ENCODE data around the gene TTC39C.
"Not testable (repeated sequence)": the region's sequence is repeated elsewhere in the genome, so short reads cannot be mapped to it uniquely, and the experiment has no call there.

TTC39C gene

DNA sequence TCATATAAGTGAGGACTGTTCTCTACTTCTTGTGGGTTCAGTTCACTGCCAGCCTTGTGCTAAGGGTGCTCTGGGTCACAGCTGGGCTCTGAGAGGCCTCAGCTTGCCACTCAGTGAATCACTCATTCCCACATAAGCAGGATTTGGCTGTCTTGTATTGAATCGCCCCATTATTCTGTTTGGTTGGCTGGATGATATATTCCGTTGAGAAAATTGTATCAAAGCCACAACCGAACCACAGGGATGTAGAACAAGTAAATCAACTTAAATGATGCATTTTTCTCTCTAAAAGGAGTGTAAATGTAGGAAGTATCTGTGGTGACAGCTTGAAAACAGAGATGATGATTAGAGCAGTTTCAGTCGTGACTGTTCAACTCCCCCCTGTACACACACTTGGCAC, 39.6 kb downstream of the TTC39C start:
- DNase-seq (ENCODE audit: low read depth in 3 of 3): no peak

DNA sequence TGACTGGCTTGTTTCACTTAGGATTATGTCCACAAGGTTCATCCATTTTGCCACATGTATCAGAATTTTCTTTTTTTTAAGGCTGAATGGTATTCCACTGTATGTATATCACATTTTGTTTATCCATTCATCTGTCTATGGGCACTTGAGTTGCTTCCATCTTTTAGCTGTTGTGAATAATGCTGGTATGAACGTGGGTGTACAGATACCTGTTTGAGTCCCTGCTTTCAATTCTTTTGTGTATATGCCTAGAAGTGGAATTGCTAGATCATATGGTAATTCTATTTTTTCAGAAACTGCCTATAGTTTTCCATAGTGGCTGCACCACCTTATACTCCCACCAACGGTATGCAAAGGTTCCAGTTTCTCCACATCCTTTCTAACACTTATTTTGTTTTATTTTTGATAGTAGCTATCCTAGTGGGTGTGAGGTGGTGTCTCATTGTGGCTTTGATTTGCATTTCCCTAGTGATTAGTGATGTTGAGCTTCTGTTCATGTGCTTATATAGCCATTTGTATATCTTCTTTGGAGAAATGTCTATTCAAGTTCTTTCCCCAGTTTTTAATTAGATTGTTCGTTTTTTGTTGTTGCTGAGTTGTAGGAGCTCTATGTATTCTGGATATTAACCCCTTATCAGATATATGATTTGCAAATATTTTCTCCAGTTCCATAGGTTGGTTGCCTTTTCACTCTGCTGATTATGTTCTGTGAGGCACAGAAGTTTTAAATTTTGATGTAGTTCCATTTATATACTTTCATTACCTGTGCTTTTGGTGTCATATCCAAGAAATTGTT, 40.7 kb downstream of the TTC39C start:
- no peak for DNase-seq (ENCODE audit: low read depth in 3 of 3)

DNA sequence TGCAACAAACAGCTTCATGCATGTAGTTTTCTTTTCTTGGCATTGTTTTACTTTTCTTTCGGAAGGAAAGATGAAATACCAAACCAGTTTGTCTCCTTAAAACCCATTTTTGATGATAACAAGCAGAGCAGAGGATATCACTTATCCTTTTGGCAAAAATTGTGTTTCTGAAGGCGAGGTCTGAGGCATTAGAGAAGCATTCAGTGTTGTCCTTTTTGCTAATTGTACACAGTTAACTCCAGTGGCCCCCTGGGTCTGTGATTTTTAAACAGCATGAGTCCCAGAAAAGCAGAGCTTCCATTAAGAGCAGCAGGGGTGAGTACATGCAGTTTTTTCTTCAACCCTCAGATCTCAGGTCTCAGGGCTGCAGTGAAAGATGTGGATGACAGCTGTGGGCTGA, 41.3 kb downstream of the TTC39C start:
- DNase-seq (ENCODE audit: low read depth in 3 of 3): no peak

DNA sequence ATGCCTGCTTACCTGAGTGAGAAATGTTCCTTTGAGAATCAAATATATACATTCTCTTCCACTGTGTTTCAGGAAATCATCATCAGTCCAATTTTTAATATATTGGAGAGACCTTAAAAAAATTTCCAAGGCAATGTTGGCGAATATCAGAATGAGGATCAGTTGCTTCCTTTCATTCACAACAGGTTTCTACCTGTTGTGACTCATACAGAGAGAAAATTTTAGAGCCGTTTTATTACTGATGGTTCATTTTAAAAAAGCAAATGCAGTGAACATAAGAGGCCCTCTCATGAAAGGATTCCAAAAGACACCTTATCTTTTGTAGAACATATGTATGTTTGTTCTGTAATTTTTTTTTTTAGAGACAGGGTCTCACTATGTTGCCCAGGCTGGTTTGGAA, 42.0 kb downstream of the TTC39C start:
- no peak for DNase-seq (ENCODE audit: low read depth in 3 of 3)

DNA sequence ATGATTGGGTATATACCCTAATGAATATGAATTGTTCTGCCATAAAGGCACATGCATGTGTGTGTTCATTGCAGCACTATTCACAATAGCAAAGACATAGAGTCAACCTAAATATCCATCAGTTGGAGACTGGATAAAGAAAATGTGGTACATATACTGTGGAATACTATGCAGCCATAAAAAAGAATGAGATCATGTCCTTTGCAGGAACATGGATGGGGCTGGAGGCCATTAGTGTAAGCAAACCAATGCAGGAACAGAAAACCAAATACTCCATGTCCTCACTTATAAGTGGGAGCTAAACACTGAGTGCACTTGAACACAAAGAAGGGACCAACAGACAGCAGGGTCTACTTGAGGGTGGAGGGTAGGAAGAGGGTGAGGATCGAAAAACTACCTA, 43.2 kb downstream of the TTC39C start:
- no peak for DNase-seq (ENCODE audit: low read depth in 3 of 3)

DNA sequence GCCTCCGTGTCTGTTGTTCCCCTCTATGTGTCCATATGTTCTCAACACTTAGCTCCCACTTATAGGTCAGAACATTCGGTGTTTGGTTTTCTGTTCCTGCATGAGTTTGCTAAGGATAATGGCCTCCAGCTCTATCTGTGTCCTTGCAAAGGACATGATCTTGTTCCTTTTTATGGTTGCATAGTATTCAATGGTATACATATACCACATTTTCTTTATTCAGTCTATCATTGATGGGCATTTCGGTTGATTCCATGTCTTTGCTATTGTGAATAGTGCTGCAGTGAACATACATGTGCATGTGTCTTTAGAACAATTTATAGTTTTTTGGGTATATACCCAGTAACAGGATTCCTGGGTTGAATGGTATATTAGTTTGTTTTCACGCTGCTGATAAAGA, 44.8 kb downstream of the TTC39C start:
- not testable (repeated sequence) for DNase-seq (ENCODE audit: low read depth in 3 of 3)

DNA sequence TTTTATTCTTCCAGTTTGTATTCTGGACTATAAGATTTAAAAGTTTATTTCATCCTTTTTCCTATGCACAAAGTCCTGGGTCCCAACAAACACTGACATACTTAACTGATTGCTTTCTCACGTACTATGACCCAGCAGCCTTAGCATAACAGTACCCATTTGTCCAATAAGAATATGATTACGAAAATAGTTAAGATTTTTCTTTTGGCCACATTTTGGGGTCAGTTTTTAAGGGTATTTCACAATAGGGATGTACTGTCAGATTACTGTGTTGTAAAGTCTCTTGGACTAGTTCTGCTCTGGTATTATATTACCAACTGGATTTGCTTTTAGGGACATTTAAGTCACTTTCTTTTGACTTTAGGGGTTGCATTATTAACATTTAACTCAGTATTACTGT, 46.1 kb downstream of the TTC39C start:
- no peak for DNase-seq (ENCODE audit: low read depth in 3 of 3)

DNA sequence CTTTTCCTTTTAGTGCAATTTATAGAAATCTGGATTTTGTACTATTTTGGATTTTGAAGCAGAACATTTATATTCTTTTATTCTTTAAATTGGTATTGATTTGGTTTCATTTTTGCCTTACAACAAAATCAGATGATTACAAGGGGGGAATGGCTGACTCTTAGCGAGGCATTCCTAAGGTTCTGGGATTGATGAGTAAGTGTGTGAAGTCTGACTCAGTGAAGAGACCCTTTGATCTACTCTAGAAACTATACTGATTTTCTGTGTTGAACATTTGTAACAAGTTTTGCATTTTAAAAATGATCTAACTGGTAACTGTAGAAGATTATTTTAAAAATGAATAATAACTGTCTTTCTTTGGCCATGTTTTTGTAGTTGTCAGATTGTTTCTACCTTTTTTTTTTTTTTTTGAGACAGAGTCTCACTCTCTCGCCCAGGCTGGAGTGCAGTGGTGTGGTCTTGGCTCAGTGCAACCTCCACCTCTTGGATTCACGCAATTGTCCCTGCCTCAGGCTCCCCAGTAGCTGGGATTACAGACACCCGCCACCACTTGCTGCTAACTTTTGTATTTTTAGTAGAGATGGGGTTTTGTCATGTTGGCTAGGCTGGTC, 48.7 kb downstream of the TTC39C start:
- DNase-seq (ENCODE audit: low read depth in 3 of 3): no peak

DNA sequence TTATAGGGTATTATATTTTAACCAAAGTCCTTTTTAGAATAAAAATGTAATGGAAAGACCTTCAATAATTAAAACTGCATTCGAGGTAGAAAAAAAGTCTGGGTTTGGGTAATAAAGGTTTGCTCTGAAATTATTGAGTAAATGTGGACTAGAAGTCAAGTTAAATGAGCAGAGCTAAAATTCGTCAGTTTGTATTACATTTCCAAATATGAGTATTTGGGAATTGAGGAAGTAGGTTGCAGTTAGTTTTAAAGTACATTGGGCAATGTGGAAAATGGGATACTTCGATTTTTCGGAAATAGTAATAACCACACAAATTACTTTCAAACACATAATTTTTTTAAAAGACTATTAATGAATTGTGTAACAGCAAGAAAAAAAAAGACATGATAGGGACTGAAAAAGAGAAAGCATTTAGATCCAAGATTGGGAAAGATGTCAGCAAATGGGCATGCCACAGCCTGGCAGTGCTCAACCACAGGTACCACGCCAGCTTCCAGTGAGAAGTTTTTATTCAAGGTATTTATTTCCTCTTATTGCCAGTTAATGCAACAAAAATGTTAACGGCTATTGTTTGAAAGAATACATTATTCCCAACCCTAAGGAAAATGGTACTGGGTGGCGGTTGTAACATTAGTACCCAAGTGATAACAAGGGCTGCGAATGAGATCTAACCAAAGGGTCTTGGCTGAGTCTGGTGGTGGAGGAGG, 50.0 kb downstream of the TTC39C start:
- no peak for DNase-seq (ENCODE audit: low read depth in 3 of 3)

DNA sequence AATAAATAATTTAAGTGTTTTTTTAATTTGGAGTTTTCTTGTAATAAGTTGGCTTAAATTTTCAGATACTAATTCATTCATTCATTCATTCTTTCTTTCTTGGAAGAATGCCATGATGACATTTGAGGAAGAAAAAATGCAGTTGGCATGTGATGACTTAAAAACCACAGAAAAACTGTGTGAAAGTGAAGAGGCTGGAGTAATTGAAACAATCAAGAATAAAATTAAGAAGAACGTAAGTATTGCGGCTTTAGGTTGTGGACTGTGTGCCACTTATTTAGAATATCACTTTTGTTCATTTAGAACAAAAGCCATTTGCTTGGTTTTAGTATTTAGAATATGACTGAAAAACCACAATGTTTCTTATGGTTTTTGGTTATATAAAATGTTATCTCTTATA, 51.4 kb downstream of the TTC39C start:
- DNase-seq (ENCODE audit: low read depth in 3 of 3): no peak

DNA sequence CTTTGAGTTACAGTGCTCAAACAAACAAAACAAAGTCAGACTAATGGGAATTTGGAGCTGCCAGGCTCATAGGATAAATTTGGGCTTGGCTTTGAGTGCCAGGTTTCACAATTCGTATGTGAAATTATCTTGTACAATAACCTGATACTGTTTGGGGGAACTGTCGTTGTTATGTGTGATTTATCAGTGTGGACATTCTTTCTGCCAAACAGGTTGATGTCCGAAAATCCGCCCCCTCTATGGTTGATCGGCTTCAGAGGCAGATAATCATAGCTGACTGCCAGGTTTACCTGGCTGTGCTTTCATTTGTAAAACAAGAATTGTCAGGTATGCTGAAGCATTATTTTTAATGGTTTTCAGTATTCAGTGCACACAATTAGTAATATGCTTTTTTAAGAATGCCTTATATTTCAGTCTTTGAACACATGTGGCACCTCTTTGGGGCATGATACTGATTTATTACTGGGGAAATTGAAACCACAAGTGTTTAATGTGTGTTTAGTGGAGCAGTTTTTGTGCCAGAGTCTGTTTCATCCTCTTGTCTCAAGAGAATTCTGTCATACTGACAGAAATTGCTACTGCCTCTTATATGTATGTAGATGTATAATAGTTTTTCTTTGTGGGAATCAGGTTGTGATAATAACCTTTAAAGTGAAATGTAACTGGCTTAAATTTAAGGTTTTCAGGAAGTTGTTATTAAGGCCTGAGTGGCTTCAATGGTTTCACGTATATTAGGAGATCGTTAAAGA, 54.6 kb downstream of the TTC39C start:
- no peak for DNase-seq (ENCODE audit: low read depth in 3 of 3)

DNA sequence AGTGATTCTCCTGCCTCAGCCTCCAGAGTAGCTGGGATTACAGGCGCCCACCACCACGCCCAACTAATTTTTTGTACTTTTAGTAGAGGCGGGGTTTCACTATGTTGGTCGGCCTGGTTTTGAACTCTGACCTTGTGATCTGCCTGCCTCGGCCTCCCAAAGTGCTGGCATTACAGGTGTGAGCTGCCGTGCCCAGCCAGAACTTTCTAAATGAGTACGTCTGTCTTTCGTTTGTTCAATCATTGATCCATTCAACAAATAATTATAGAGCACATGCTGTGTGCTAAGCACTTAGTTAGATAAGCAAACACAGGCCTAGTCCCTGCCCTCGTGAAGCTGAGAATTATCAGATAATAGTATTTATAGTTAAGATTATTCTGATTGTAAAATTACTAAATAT, 56.5 kb downstream of the TTC39C start:
- no peak for DNase-seq (ENCODE audit: low read depth in 3 of 3)

DNA sequence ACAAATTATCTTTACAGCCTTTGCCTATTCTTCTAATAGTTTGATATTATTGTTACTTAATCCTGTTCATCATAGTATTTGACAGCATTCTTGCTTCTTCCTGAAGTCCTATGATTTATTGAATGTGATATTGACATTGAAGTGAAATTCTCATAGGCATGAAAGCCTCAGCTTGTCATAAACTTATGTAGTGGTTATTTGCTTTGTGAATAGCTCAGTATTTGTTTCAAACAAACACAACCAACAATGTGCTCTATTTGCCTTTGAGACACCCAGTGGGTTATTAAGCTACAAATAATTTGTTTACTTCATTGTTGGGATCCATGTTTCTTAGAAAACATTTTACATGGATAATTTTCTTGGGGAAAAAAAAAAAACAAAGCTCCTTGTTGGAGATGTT, 57.2 kb downstream of the TTC39C start:
- no peak for DNase-seq (ENCODE audit: low read depth in 3 of 3)

DNA sequence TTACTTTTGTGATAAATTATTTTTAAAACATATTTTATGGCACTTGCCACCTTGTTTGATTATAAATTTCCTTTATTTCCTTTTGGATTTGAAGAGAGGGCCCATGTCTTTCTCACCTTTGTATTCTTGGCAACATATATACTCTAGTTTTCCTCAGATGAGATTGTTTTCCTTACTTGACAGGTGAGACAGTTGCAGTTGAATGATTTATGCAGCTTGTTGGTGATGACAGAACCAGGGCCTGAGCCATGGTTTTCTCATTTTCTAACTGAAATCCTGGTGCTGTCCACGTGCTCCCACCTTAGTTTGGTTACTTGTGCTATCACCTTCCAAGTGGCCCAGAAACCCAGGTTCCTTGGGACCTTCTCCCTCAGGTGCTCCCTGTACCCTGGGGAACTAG, 58.2 kb downstream of the TTC39C start:
- DNase-seq (ENCODE audit: low read depth in 3 of 3): no peak

DNA sequence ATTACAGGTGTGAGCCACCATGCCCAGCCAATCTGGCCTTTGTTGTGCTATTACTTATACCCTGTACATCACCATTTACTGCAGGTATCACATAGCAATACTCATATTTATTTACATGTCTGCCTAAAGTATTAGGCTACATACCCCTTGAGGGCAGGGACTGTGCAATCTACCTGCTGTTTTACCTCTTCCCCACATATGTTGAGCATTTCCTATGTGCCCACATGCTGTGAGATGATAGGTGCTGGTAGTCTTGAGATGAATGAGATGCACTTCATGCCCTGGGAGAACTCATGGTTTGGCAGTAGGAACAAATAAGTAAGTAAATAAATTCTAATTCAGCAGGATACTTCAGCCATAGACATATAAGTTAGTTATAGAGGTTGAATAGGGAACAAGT, 59.2 kb downstream of the TTC39C start:
- DNase-seq (ENCODE audit: low read depth in 3 of 3): no peak

DNA sequence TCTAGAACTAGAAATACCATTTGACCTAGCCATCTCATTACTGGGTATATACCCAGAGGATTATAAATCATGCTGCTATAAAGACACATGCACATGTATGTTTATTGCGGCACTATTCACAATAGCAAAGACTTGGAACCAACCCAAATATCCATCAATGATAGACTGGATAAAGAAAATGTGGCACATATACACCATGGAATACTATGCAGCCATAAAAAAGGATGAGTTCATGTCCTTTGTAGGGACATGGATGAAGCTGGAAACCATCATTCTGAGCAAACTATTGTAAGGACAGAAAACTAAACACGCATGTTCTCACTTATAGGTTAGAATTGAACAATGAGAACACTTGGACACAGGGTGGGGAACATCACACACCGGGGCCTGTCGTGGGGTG, 60.2 kb downstream of the TTC39C start:
- DNase-seq (ENCODE audit: low read depth in 3 of 3): not testable (repeated sequence)

DNA sequence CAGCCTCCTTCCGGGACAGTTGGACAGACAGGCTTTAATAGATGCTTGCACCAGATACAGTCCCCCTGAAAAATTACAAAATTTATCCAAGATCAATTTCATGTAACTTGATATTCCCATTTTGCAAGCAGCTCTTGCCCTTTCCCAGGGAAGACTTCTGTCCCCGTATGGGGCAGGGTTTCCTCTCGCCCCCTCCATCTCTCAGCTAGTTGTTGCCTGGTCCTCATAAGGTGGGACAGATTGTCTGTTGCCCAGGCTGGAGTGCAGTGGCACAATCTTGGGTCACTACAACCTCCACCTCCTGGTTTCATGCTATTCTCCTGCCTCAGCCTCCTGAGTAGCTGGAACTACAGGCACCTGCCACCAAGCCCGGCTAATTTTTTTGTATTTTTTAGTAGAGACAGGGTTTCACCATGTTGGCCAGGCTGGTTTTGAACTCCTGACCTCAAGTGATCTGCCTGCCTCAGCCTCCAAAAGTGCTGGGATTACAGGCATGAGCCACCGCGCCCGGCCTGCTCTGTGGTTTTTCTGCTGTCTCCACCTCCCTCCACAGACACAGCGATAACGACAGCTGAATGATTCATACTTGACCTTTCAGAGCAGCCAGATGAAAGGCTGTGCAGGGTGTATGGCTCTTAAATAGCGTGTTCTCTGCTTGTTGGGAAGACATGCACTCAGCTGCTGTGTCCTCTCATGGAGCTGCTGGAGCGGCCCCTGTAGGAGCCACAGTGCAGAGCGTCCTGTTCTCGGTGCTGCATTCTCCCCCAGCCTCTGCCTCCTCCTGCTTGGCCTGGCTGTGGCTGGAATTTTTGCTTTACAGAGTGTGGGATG, 61.4 kb downstream of the TTC39C start:
- DNase-seq (ENCODE audit: low read depth in 3 of 3): peak; percentile 58 to 82 (median 69)

DNA sequence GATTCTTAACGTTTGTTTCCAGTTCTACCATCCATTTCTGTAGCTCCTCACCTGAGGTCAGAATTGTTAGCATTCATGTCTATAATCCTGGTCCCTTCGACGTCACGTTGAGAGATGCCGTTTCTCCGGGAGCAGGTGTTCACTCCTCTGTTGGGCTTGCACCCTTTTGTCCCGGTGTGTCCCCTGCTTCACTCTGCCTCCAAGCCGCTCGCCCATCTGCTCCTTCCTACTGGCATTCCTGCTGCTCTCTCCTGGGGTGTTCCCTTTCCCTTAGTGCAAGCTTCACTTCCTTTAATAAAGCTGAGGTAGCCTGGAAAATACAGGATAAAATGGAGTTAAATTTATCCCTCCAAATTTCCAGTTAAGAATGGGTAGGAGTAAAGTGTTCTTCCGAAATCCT, 62.4 kb downstream of the TTC39C start:
- DNase-seq (ENCODE audit: low read depth in 3 of 3): no peak

DNA sequence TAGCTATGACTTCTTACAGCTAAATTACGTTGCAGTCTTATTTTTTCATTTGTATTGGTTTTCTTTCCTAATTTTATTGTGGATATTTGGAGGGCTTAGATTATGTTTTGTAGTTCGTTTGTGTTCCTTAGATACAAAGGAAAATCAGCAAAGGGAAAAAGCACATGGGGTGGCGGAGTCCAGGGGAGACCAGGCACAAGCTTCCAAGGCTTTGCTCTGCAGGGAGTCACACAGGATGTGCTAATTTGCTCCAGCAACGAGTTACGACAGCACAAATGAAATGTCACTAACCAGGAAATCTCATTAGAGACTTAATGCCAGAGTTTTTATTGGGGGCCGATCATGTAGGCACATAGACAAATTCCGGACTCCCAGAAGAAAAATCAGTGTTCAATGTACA, 63.8 kb downstream of the TTC39C start:
- no peak for DNase-seq (ENCODE audit: low read depth in 3 of 3)

DNA sequence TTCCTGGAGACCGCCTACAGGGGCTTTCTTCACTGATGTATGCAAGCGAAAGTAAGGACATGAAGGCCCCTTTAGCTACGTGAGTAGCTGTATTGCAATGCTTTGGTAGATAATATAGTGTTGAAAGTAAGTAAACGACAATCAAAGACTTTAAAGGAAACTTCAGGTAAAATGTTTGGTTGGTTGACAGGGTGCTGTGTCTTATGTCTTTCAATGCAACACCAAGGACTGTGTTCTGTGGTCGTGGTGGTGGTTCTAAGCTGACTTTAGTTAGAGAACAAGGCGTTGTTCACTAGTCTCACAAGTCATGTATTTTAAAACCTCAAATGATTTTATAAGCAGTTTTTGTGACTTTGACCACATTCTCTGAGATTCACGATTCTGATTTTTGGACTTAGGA, 66.3 kb downstream of the TTC39C start:
- no peak for DNase-seq (ENCODE audit: low read depth in 3 of 3)

DNA sequence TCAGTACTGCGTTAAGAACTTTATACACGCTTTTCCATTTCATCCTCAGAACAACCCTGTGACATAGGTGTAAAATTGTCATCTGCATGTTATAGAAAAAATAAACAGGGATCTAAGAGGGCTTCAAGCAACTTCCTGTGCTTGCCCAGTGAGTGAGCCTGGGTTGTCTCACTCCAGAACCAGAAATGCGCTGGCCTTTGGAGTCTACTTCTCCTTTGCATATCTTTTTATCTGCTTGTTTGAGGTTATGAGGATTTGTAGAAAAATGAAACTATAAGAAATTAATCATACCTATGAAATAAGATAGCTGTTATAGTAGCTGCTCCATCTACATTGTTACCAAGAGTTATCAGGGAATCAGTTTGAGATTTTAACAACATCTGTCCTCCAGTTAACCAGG, 69.0 kb downstream of the TTC39C start:
- DNase-seq (ENCODE audit: low read depth in 3 of 3): no peak
